ENCODE results near the gene ZNF678. TPM values are rescaled to one million over a fixed set of nuclear protein-coding genes. Genes with fewer than 3 reads are reported as not detected.

The ZNF678 gene
- total RNA-seq, 4 donors from 2014 or later, result 4.0 to 9.1 (median 5.6) TPM

GRCh38 chr1:227572752-227573151, 9.4 kb downstream of the ZNF678 start:
- peaks cover 0 to 3% (median 0%) of the 10 kb centered on the region in 4 donors for H3K9me3 ChIP-seq
- no peak for TF ChIP-seq POLR2A (IDR thresholded peaks at IDR 0.05; ENCODE audit: low read depth)
- TF ChIP-seq CTCF (IDR thresholded peaks at IDR 0.05), result no peak
- TF ChIP-seq EP300 (IDR thresholded peaks at IDR 0.05), result no peak
- no peak for TF ChIP-seq POLR2AphosphoS5 (IDR thresholded peaks at IDR 0.05)
- no peak overlapping the region for H3K4me3 ChIP-seq
- peaks cover 0 to 8% (median 0%) of the 10 kb centered on the region in 4 donors for H3K4me1 ChIP-seq
- no peak overlapping the region for H3K27ac ChIP-seq (replicated peaks in 1 of 4)
- WGBS, result 86% methylated on average over 7 of the region's 7 CpGs
- intact Hi-C loops (cut with DNase I), result no loop called here
- H3K27me3 ChIP-seq, result no peaks in the 10 kb centered on the region
- H3K36me3 ChIP-seq, result no peaks in the 10 kb centered on the region
- DNase-seq (ENCODE audit: extremely low spot score), result no peak

GRCh38 chr1:227574926-227575325, 11.6 kb downstream of the ZNF678 start:
- no peak for TF ChIP-seq EP300 (IDR thresholded peaks at IDR 0.05)
- no peak for TF ChIP-seq POLR2A (IDR thresholded peaks at IDR 0.05; ENCODE audit: low read depth)
- TF ChIP-seq POLR2AphosphoS5 (IDR thresholded peaks at IDR 0.05), result no peak
- TF ChIP-seq CTCF (IDR thresholded peaks at IDR 0.05), result no peak
- Histone ChIP-seq H3K27ac (replicated peaks in 1 of 4) (no peak overlapping the region), H3K9me3 (peaks cover 0 to 3% (median 0%) of the 10 kb centered on the region in 4 donors), H3K4me1 (peaks cover 0 to 15% (median 0%) of the 10 kb centered on the region in 4 donors), H3K27me3 (no peaks in the 10 kb centered on the region), H3K4me3 (no peak overlapping the region), H3K36me3 (no peaks in the 10 kb centered on the region)
- no peak for DNase-seq (ENCODE audit: extremely low spot score)
- WGBS, result 100% methylated on average over 1 of the region's 1 CpG
- intact Hi-C loops (cut with DNase I), result no loop called here

GRCh38 chr1:227576189-227576588, 12.8 kb downstream of the ZNF678 start:
- TF ChIP-seq EP300 (IDR thresholded peaks at IDR 0.05) (no peak), POLR2AphosphoS5 (IDR thresholded peaks at IDR 0.05) (peak in 1 of 2 donors; percentile 40)
- H3K27ac ChIP-seq (replicated peaks in 1 of 4), result no peak overlapping the region
- intact Hi-C loops (cut with DNase I), result no loop called here
- H3K4me3 ChIP-seq, result no peak overlapping the region
- H3K9me3 ChIP-seq, result peaks cover 0 to 3% (median 0%) of the 10 kb centered on the region in 4 donors
- H3K36me3 ChIP-seq, result no peaks in the 10 kb centered on the region
- DNase-seq (ENCODE audit: extremely low spot score), result no peak
- no peaks in the 10 kb centered on the region for H3K27me3 ChIP-seq
- H3K4me1 ChIP-seq, result peaks cover 0 to 15% (median 0%) of the 10 kb centered on the region in 4 donors

DNA sequence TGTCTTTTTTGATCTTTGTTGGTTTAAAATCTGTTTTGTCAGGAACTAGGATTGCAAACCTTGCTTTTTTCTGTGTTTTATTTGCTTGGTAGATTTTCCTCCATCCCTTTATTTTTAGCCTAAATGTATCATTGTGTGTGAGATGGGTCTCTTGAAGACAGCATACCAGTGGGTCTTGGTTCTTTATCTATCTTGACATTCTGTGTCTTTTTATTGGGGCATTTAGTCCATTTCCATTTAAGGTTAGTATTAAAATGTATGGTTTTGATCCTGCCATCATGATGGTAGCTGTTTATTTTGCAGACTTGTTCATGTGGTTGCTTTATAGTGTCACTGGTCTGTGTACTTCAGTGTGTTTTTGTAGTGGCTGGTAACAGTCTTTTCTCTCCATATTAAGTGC, 14.1 kb downstream of the ZNF678 start:
- TF ChIP-seq POLR2AphosphoS5 (IDR thresholded peaks at IDR 0.05) (no peak), CTCF (IDR thresholded peaks at IDR 0.05) (no peak)
- H3K9me3 ChIP-seq, result peaks cover 0 to 3% (median 0%) of the 10 kb centered on the region in 4 donors
- H3K27ac ChIP-seq (replicated peaks in 1 of 4), result no peak overlapping the region
- peaks cover 0 to 15% (median 0%) of the 10 kb centered on the region in 4 donors for H3K4me1 ChIP-seq
- intact Hi-C loops (cut with DNase I), result no loop called here
- no peaks in the 10 kb centered on the region for H3K27me3 ChIP-seq
- no peak for DNase-seq (ENCODE audit: extremely low spot score)
- H3K4me3 ChIP-seq, result no peak overlapping the region
- no peaks in the 10 kb centered on the region for H3K36me3 ChIP-seq

DNA sequence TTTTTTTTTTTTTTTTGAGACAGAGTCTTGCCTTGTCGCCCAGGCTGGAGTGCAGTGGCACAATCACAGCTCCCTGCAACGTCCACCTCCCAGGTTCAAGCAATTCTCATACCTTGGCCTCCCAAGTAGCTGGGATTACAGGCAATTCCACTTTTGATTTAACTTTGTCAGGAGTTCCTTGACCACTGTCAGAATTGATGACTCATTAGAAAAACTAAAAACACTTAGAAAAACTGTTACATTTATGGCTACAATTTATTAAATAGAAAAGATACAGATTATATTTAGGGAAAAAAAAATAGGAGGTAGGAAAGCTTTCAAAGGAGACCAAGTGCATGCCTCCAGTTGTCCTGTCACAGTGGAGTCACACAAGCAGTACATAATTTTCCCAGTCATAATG, 20.0 kb downstream of the ZNF678 start:
- DNase-seq (ENCODE audit: extremely low spot score), result no peak
- 100% methylated on average over 2 of the region's 2 CpGs for WGBS
- Histone ChIP-seq H3K4me1 (peaks cover 0 to 7% (median 0%) of the 10 kb centered on the region in 4 donors), H3K36me3 (no peaks in the 10 kb centered on the region), H3K27me3 (no peaks in the 10 kb centered on the region), H3K27ac (replicated peaks in 1 of 4) (no peak overlapping the region), H3K4me3 (no peak overlapping the region), H3K9me3 (peaks cover 0 to under 1% (median 0%) of the 10 kb centered on the region in 4 donors)
- intact Hi-C loops (cut with DNase I), result no loop called here
- TF ChIP-seq CTCF (IDR thresholded peaks at IDR 0.05) (no peak), POLR2AphosphoS5 (IDR thresholded peaks at IDR 0.05) (no peak), EP300 (IDR thresholded peaks at IDR 0.05) (no peak)
